Transverse colon (tissue), 4 donors: ENCODE results near the gene CYTH2. TPM values are rescaled to one million over a fixed set of nuclear protein-coding genes. Genes with fewer than 3 reads are reported as not detected.

Experiments
- DNase-seq: peaks from one replicate; pipeline ENCODE4 v3.0.0-alpha.2; 2019
- H3K27ac ChIP-seq, 4 donors: fragments of 200-600 bp; sonication (generic); 2 replicates each; pipeline ENCODE4 v1.5.1; 2016 to 2018; ENCODE audit warnings: inconsistent platforms in 4 of 4
- H3K27me3 ChIP-seq: fragments of 200-600 bp; sonication (generic); 2 replicates; pipeline ENCODE4 v1.5.1; 2017; ENCODE audit warnings: inconsistent platforms
- H3K36me3 ChIP-seq, 4 donors: fragments of 200-600 bp; sonication (generic); 2 replicates each; pipeline ENCODE4 v1.5.1; 2017 to 2019; ENCODE audit warnings: inconsistent platforms in 4 of 4
- H3K4me1 ChIP-seq, 4 donors: fragments of 200-600 bp; sonication (generic); 2 replicates each; pipeline ENCODE4 v1.5.1; 2017 to 2020; ENCODE audit warnings: inconsistent platforms in 4 of 4
- H3K4me3 ChIP-seq, 4 donors: fragments of 200-600 bp; sonication (generic); 1 replicate in 1 of 4; 2 replicates in 3 of 4; pipeline versions ENCODE4 v1.5.1 to v1.6.1; 2017 to 2019; ENCODE audit warnings: inconsistent platforms in 4 of 4
- H3K9me3 ChIP-seq, 2 donors: fragments of 200-600 bp; sonication (generic); 2 replicates each; pipeline ENCODE4 v1.5.1; 2017 to 2019; ENCODE audit warnings: inconsistent platforms in 2 of 2
- CTCF ChIP-seq, 5 experiments: fragments of 200-600 bp in 3 of 5; fragments of 450-650 bp in 2 of 5; sonication (generic) in 3 of 5; IDR thresholded peaks; 1 replicate in 2 of 5; 2 replicates in 3 of 5; pipeline ENCODE4 v1.5.1; 2016 to 2017; ENCODE audit warnings: antibody characterized with exemption in 5 of 5, inconsistent platforms in 3 of 5, mild to moderate bottlenecking in 2 of 5, moderate library complexity in 1 of 5
- EP300 ChIP-seq: sonication (generic); formaldehyde crosslinking; IDR thresholded peaks from one replicate; pipeline ENCODE4 v1.6.1; 2017; ENCODE audit warnings: antibody characterized with exemption, low read depth
- POLR2A ChIP-seq: fragments of 450-650 bp; IDR thresholded peaks from one replicate; pipeline ENCODE4 v1.6.1; 2016; ENCODE audit warnings: antibody characterized with exemption, mild to moderate bottlenecking, moderate library complexity
- POLR2AphosphoS5 ChIP-seq, 3 donors: sonication (generic); formaldehyde crosslinking; IDR thresholded peaks; one replicate each; pipeline ENCODE4 v1.6.1; 2016; ENCODE audit warnings: antibody characterized with exemption in 3 of 3
- WGBS, 2 donors: methylation state at CpG; one replicate each; pipeline ENCODE4 v1.1.5; 2018; ENCODE audit warnings: low coverage in 1 of 2; 5-methylcytosine and 5-hydroxymethylcytosine counted together
- in situ Hi-C, 4 donors: fragments of 200-750 bp; cut with MboI; loops; one replicate each; pipeline versions ENCODE4 v1.15.0 to v1.15.1; 2017; ENCODE audit warnings: low sequenced_read_pairs in 3 of 4, low pct_ligation_motif_present in 1 of 4, low pct_unique_long_range_greater_than_20kb in 1 of 4
- intact Hi-C: fragments of 100-400 bp; cut with DNase I; formaldehyde crosslinking; loops from one replicate; pipeline ENCODE4 v1.15.1; 2023; ENCODE audit warnings: low total_unique reads
- total RNA-seq, 4 donors: library from RNA; depleted of rRNA; stranded (reverse); fragments of >200 nt; gene quantifications; one replicate each; pipeline ENCODE4 v1.1.0, GENCODE V29; 2016

Gene CYTH2
- total RNA-seq, 4 donors from 2014 or later, result 61.1 to 410 (median 171) TPM

DNA sequence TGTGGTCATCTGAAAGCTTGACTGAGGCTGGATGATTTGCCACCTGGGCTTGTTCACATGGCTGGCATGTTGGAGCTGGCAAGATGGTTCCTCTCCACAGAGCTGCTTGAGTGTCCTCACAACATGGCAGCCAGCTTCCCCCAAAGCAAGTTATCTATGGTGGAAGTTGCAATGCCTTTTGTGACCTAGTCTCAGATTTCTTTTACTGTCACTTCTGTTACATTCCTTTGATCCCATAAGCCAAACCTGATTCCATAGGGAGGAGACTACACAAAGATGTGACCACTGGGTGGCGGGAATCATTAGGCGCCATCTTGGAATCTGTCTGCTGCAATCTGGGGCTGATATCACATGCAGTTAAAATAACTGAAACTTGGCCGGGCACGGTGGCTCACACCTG, 60.0 kb downstream of the CYTH2 start:
- WGBS, 2 donors, result 90 to 93% methylated on average over 2 to 4 of the region's 4 CpGs
- peaks cover 22 to 44% of the 10 kb centered on the region in 2 donors for H3K9me3 ChIP-seq

GRCh38 chr19:48530066-48530720, 61.0 kb downstream of the CYTH2 start:
- in situ Hi-C loops, result no loop called here
- TF ChIP-seq POLR2A (no peak), POLR2AphosphoS5 (IDR thresholded peaks at IDR 0.05) (no peak), EP300 (no peak), CTCF (IDR thresholded peaks at IDR 0.05) (no peak)

More for the DNA sequence above, 60.0 kb downstream of the CYTH2 start:
- H3K27me3 ChIP-seq, result peaks cover 75% of the 10 kb centered on the region
- H3K27ac ChIP-seq, result no peak overlapping the region
- H3K4me3 ChIP-seq, result no peak overlapping the region
- in situ Hi-C loops (no loop called here), intact Hi-C loops (no loop called here)
- no peak for TF ChIP-seq CTCF (IDR thresholded peaks at IDR 0.05)
- TF ChIP-seq POLR2AphosphoS5 (IDR thresholded peaks at IDR 0.05), result no peak
- no peak for TF ChIP-seq POLR2A
- TF ChIP-seq EP300, result no peak
- H3K36me3 ChIP-seq, result no peaks in the 10 kb centered on the region
- DNase-seq, result no peak
- H3K4me1 ChIP-seq, result no peaks in the 10 kb centered on the region

DNA sequence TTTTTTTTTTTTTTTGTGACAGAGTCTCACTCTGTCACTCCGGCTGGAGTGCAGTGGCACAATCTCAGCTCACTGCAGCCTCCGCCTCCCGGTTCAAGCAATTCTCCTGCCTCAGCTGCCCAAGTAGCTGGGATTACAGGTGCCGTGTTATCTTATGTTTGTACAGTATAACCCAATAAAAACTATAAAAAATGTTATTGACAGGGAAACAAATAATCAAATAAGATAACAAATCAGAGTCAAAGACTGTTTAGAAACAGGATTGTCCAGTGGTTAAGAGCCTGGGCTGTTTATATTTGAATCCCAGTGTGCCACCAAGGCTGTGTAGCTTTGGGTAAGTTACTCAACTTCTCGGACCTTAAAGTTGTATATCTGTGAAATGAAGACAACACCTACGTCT, 61.6 kb downstream of the CYTH2 start:
- Histone ChIP-seq H3K9me3 (peaks cover 18 to 36% of the 10 kb centered on the region in 2 donors), H3K27me3 (peaks cover 79% of the 10 kb centered on the region), H3K4me3 (no peak overlapping the region), H3K4me1 (no peaks in the 10 kb centered on the region), H3K27ac (no peak overlapping the region), H3K36me3 (no peaks in the 10 kb centered on the region)
- intact Hi-C loops (no loop called here), in situ Hi-C loops (no loop called here)
- DNase-seq, result no peak
- 50 to 53% methylated on average over 5 to 6 of the region's 6 CpGs for WGBS, 2 donors
- TF ChIP-seq EP300 (no peak), POLR2A (no peak), CTCF (IDR thresholded peaks at IDR 0.05) (no peak), POLR2AphosphoS5 (IDR thresholded peaks at IDR 0.05) (no peak)

More at GRCh38 chr19:48530066-48530720, 61.0 kb downstream of the CYTH2 start:
- H3K4me1 ChIP-seq, result no peaks in the 10 kb centered on the region
- H3K4me3 ChIP-seq, result no peak overlapping the region
- 39 to 57% methylated on average over 9 to 20 of the region's 20 CpGs for WGBS, 2 donors
- no peak for DNase-seq
- no peaks in the 10 kb centered on the region for H3K36me3 ChIP-seq
- H3K27me3 ChIP-seq, result peaks cover 77% of the 10 kb centered on the region
- intact Hi-C loops, result no loop called here
- H3K27ac ChIP-seq, result no peak overlapping the region
- H3K9me3 ChIP-seq, result peaks cover 18 to 36% of the 10 kb centered on the region in 2 donors

Other genes with a start within 250 kb of the CYTH2 start
- gene CARD8, start 213.5 kb upstream of the CYTH2 start, total RNA-seq, result 10 to 100 TPM; 13.1 to 48.4 (median 29.4) TPM
- gene ZNF114, start 199.3 kb upstream of the CYTH2 start, total RNA-seq, result not detected
- 10 to 100 TPM in 3 of 4 donors, 1 to 10 TPM in 1; 5.2 to 14.3 (median 12.0) TPM for gene EMP3, start 143.8 kb upstream of the CYTH2 start, total RNA-seq
- 10 to 100 TPM in 3 of 4 donors, 1 to 10 TPM in 1; 9.1 to 27.7 (median 15.2) TPM for gene TMEM143, start 105.4 kb upstream of the CYTH2 start, total RNA-seq
- not detected for gene SYNGR4, start 105.0 kb upstream of the CYTH2 start, total RNA-seq
- gene KDELR1, start 77.8 kb upstream of the CYTH2 start, total RNA-seq, result 100 to 1,000 TPM in 3 of 4 donors, 10 to 100 TPM in 1; 80.6 to 146 (median 120) TPM
- 1 to 10 TPM in 1 of 4 donors, under 1 TPM in 2, not detected in 1; 0.32 to 3.8 (median 0.41) TPM for gene GRIN2D, start 75.7 kb upstream of the CYTH2 start, total RNA-seq
- 10 to 100 TPM in 3 of 4 donors, 1 to 10 TPM in 1; 9.4 to 49.7 (median 13.6) TPM for gene GRWD1, start 23.4 kb upstream of the CYTH2 start, total RNA-seq
- under 1 TPM in 2 of 4 donors, not detected in 2; 0.41 to 0.64 TPM for gene KCNJ14, start 13.8 kb upstream of the CYTH2 start, total RNA-seq
- gene LMTK3, start 42.5 kb downstream of the CYTH2 start, total RNA-seq, result 1 to 10 TPM in 2 of 4 donors, under 1 TPM in 1, not detected in 1; 0.68 to 2.4 (median 1.1) TPM
- under 1 TPM in 2 of 4 donors, not detected in 2; 0.32 to 0.41 TPM for gene SULT2B1, start 82.8 kb downstream of the CYTH2 start, total RNA-seq
- not detected for gene SPACA4, start 137.4 kb downstream of the CYTH2 start, total RNA-seq
- 100 to 1,000 TPM in 3 of 4 donors, 10 to 100 TPM in 1; 97.0 to 746 (median 203) TPM for gene FAM83E, start 145.7 kb downstream of the CYTH2 start, total RNA-seq
- 1,000 to 10,000 TPM; 1,394 to 2,260 (median 1,686) TPM for gene RPL18, start 149.8 kb downstream of the CYTH2 start, total RNA-seq
- gene SPHK2, start 150.1 kb downstream of the CYTH2 start, total RNA-seq, result 100 to 1,000 TPM in 1 of 4 donors, 10 to 100 TPM in 3; 41.8 to 185 (median 68.7) TPM
- gene DBP, start 168.0 kb downstream of the CYTH2 start, total RNA-seq, result 10 to 100 TPM in 3 of 4 donors, 1 to 10 TPM in 1; 8.7 to 13.8 (median 11.6) TPM
- 1 to 10 TPM in 2 of 4 donors, not detected in 2; 1.4 to 2.5 TPM for gene CA11, start 176.8 kb downstream of the CYTH2 start, total RNA-seq
- 1 to 10 TPM in 1 of 4 donors, under 1 TPM in 1, not detected in 2; 0.41 to 1.1 TPM for gene NTN5, start 203.6 kb downstream of the CYTH2 start, total RNA-seq
- 10 to 100 TPM; 32.5 to 68.6 (median 55.1) TPM for gene FUT2, start 226.6 kb downstream of the CYTH2 start, total RNA-seq